Right ventricle myocardium superior (tissue), 1 donor: ENCODE data around the gene CPSF2. TPM values are rescaled to one million over a fixed set of nuclear protein-coding genes. Genes with fewer than 3 reads are reported as not detected.
"Not testable (repeated sequence)": the region's sequence is repeated elsewhere in the genome, so short reads cannot be mapped to it uniquely, and the experiment has no call there.

ENCODE experiments used
- ATAC-seq: fragments of 200-7000 bp; cut with Tn5 transposase; one replicate; pipeline ENCODE4 v1.9.1; 2020; ENCODE audit warnings: mild to moderate bottlenecking; ENCODE audit not compliant: poor library complexity
- DNase-seq: peaks from one replicate; pipeline ENCODE4 v3.0.0-alpha.2; 2020
- intact Hi-C: fragments of 100-400 bp; cut with DNase I; formaldehyde crosslinking; loops from one replicate; pipeline ENCODE4 v1.11.2; 2022
- total RNA-seq: library from RNA; stranded (reverse); fragmentation: NEBNext Ultra II Directional; extraction: Animal tissue kit (Norgen Biotek cat#: 25700); gene quantifications from one replicate; pipeline ENCODE4 v1.2.1, GENCODE V29; 2021
- donor health status: DM: no; HTN: yes; CAD: no; lungs with severe emphysema.

The CPSF2 gene
- total RNA-seq, 1 donor from 2014 or later, result 35.3 TPM

- DNase-seq (no peak), ATAC-seq (no peak)
- intact Hi-C loops, result no loop called here
Measured at GRCh38 chr14:92143962-92144361, 22.2 kb downstream of the CPSF2 start.

DNA sequence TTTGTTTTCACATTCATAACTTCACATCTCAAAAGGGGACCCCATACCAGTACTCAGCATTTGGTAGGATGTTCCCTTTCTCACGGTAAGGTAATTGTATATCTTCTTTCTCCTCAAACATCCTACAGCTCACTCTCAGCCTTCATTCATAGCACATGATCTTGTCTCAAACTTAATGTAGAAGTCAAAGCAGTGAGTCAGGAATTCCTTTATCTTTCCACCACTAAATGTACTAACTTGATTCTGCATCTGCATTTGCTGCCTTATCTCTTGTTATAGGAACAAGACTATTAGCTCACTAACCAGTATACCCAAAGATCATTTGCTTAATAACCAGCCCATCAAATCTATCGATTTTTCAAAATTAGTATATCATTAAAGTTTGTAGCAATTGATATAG is 22.9 kb downstream of the CPSF2 start:
- no peak for DNase-seq
- intact Hi-C loops, result no loop called here
- ATAC-seq, result no peak

DNA sequence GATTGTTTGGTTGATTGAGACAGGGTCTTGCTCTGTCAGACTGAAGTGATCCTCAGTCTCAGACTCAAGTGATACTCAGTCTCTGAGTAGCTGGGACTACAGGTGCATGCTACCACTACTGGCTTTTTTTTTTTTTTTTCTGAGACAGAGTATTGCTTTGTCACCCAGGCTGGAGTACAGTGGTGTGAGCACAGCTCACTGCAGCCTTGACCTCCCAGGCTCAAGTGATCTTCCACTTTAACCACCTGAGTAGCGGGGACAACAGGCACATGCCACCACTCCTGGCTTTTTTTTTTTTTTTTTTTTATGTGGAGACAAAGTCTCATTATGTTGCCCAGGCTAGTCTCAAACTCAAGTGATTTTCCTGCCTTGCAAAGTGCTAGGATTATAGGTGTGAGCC is 31.8 kb downstream of the CPSF2 start:
- DNase-seq (no peak), ATAC-seq (no peak)
- intact Hi-C loops, result loop anchor here (10.0 kb wide), 1 partner anchor 301 kb away; no protein-coding TSS in a partner anchor

GRCh38 chr14:92154283-92154942 is 32.6 kb downstream of the CPSF2 start:
- intact Hi-C loops, result loop anchor here (10.0 kb wide), 1 partner anchor 300 kb away; no protein-coding TSS in a partner anchor
- DNase-seq (no peak), ATAC-seq (no peak)

- intact Hi-C loops, result no loop called here
- DNase-seq, result no peak
- no peak for ATAC-seq
Measured at GRCh38 chr14:92160619-92161018, 38.9 kb downstream of the CPSF2 start.

- ATAC-seq (no peak), DNase-seq (no peak)
- intact Hi-C loops, result no loop called here
Measured at GRCh38 chr14:92161521-92161920, 39.8 kb downstream of the CPSF2 start.

DNA sequence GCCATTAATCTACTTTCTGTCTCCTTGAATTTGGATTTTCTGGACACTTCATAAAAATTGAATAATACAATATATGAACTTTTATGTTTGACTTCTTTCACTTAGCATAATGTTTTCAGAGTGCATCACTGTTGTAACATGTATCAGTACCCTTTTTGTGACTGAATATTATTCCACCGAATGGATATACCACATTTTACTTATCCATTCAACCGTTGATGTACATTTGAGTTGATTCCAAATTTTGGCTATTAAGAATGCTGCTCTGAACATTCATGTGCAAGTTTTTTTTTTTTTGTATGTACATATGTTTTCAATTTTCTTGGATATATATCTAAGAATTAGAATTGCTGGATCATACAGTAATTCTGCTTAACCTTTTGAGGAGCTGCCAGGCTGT is 43.2 kb downstream of the CPSF2 start:
- ATAC-seq, result no peak
- intact Hi-C loops, result no loop called here
- no peak for DNase-seq

DNA sequence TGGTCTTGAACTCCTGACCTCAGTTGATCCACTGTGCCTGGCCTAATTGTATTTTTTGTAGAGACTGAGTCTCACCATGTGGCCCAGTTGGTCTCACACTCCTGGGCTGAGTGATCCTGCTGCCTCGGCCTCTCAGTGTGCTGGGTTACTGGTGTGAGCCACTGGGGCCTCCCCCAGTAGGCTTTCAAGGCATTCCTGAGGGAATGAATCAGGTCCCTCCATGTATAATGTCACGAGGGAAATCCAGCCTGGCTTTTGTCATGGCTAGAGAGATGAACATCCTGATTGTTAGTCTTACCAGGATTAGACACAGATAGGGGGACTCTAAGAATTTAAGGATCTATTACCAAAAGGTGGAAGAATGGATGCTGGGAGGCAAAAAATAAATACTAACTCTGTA is 51.9 kb downstream of the CPSF2 start:
- intact Hi-C loops, result no loop called here
- no peak for ATAC-seq
- no peak for DNase-seq

DNA sequence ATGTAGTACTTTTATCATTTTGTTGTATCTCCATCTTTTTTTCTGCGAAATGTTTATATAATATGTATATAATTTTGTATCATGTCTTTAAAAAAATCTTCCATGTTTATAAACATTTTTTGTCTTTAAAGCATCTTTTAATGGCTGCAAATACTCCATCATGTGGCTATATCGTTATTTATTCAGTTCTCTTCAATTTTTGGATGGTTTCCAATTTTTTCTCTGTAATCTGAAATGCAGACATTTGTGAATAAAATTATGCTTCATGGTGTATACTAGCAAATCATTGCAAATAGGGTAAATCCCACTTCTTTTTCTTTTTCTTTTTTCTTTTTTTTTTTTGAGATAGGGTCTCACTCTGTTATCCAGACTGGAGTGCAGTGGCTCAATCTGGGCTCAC is 54.0 kb downstream of the CPSF2 start:
- ATAC-seq, result no peak
- intact Hi-C loops, result no loop called here
- DNase-seq, result no peak

DNA sequence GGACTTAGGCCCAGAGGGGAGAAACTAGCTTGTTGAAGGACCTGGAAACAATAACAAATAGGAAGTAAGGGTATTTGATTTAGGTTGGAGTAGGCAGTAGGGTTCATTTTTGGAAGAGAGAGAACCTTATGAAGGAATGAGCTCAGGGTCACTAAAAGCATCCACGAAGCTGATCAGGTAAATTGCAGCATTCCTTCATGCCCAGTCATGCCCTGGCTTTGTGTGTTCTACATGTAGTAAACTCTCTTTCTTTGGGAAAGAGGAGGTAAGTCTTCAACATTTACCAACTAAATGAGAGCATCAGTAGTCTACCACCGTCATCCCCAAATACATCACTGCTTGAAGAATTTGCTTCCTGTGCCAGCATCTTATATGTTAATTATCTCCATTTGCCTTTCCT is 54.7 kb downstream of the CPSF2 start:
- ATAC-seq, result no peak
- no peak for DNase-seq
- intact Hi-C loops, result no loop called here

GRCh38 chr14:92179178-92179577 is 57.4 kb downstream of the CPSF2 start:
- DNase-seq, intact Hi-C loops, ATAC-seq: not testable (repeated sequence)

- intact Hi-C loops, result no loop called here
- ATAC-seq, result no peak
- no peak for DNase-seq
Measured at GRCh38 chr14:92185559-92185958, 63.8 kb downstream of the CPSF2 start.

- ATAC-seq, DNase-seq, intact Hi-C loops: not testable (repeated sequence)
Measured at GRCh38 chr14:92187616-92188015, 65.8 kb downstream of the CPSF2 start.

GRCh38 chr14:92190768-92191167 is 69.0 kb downstream of the CPSF2 start:
- DNase-seq, result no peak
- ATAC-seq, result no peak
- intact Hi-C loops, result no loop called here

DNA sequence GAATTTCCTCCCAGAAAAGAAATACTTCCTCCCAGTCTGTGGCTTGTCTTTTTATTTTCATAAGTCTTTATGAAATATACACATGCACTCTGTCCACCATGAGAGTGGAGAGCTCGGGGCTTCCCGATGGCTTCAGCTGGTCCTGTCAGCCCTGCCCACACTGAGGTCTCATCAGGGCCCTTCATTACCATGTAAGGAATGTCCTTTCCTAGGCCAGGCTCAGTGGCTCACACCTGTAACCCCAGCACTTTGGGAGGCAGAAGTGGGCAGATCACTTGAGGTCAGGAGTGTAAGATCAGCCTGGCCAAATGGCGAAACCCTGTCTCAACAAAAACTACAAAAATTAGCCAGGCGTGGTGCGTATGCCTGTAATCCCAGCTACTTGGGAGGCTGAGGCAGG is 77.0 kb downstream of the CPSF2 start:
- DNase-seq (no peak), ATAC-seq (no peak)
- intact Hi-C loops, result no loop called here

DNA sequence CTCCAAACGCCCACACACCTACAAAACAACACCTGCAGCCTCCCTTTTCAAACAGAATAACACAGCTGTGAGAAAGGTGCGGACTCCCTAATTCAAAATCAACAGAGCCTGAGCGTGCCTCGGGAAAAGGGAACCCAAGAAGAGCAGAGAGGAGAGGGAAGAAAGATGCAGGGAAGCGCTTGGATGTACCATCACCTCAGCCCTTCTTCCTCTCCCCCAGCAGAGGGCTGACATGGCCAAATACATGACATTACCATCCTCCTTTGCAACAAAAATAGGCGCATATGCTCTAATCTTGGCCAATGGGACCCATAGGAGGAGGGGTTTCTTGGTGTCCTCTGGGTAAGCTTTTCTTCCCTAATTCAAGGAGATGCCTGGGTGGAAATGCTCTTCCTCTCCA is 78.0 kb downstream of the CPSF2 start:
- ATAC-seq (no peak), DNase-seq (no peak)
- intact Hi-C loops, result no loop called here

DNA sequence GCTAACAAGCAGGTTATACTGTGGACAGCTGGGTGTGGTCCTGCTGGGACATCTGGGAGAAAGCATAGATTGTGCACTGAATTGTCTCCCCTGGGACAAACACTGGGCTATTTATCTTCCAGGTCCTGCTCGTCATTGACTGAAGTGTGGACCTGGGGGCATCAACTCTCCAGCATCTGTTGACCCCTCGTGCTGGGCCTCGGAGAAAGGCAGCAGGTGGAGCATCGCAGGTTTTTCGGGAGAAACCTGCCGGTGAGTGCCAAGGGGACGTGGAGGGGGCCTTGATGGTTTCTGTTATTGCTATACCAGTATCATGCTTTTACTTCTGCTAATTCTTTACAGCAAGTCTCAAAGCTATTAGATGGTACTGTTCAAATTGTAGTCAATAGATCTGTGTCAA is 81.3 kb downstream of the CPSF2 start:
- intact Hi-C loops, result no loop called here
- ATAC-seq (no peak), DNase-seq (no peak)

- intact Hi-C loops, result no loop called here
- DNase-seq, result no peak
- ATAC-seq, result no peak
Measured at GRCh38 chr14:92204792-92205191, 83.0 kb downstream of the CPSF2 start.

- DNase-seq (no peak), ATAC-seq (no peak)
- intact Hi-C loops, result no loop called here
Measured at GRCh38 chr14:92207012-92207927, 85.5 kb downstream of the CPSF2 start.

- no peak for ATAC-seq
- intact Hi-C loops, result no loop called here
- no peak for DNase-seq
Measured at GRCh38 chr14:92207928-92208265, 86.1 kb downstream of the CPSF2 start.
